ENCODE results near the gene ZNF516. TPM values are rescaled to one million over a fixed set of nuclear protein-coding genes. Genes with fewer than 3 reads are reported as not detected.

The ZNF516 gene
- total RNA-seq, 1 experiment from 2014 or later: 22.6 TPM

DNA sequence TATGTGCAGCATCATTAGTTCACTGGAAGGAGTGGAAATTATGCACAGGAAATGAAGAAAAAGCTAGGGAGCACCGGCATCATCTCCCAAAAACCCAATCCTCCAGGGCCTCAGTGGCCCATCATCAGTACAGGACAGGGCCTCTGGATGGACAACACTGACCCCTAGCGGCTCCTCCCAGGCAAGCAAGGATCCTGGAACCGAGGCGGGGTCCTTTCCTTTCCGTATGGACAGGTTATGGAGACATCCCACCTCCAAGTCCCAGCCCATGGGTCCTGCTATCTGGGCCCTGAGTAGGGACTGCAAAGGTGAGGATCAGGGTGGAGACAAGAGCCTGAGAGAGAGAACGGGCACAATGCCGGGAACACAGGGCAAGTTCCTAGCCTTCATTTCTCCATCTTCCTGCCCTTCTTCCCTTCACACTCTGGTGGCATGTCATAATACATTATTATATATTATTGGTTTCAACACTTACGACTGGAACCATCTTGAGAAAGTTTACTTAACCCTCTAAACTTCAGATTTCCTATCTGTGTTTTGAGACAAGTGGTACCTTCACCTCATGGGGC is 68.2 kb downstream of the ZNF516 start:
- no peak overlapping the region for H2AK5ac ChIP-seq (ENCODE audit: insufficient read length, low read length)
- H2AFZ ChIP-seq (ENCODE audit: low read length): no peak overlapping the region
- H4K91ac ChIP-seq (ENCODE audit: insufficient read length, low read depth, low read length): no peak overlapping the region
- H3K4ac ChIP-seq (ENCODE audit: low read depth, low read length): no peak overlapping the region
- H4K20me1 ChIP-seq (ENCODE audit: control insufficient read depth, insufficient read depth, insufficient read length): no peaks in the 10 kb centered on the region
- no peak overlapping the region for H2BK20ac ChIP-seq (ENCODE audit: low read depth, low read length, poor library complexity, severe bottlenecking)
- no peaks in the 10 kb centered on the region for H3K79me2 ChIP-seq (ENCODE audit: insufficient read depth, low read length)
- H2BK12ac ChIP-seq (ENCODE audit: insufficient read length, low read depth, low read length): no peak overlapping the region
- H3K79me1 ChIP-seq (ENCODE audit: insufficient read depth, low read depth, low read length, poor library complexity, severe bottlenecking): no peaks in the 10 kb centered on the region
- no peak overlapping the region for H3K14ac ChIP-seq (ENCODE audit: insufficient read depth, low read length)
- H4K5ac ChIP-seq (ENCODE audit: insufficient read length, low read depth, low read length): no peak overlapping the region
- H3K4me3 Mint-ChIP-seq: no peak overlapping the region
- H3K23me2 ChIP-seq (ENCODE audit: insufficient read length, low read depth, low read length, poor library complexity, severe bottlenecking): no peaks in the 10 kb centered on the region
- H4K8ac ChIP-seq (replicated peaks; ENCODE audit: insufficient read length, low read depth, low read length): no peak overlapping the region
- no peaks in the 10 kb centered on the region for H3K9me3 Mint-ChIP-seq
- H3K27ac ChIP-seq (ENCODE audit: insufficient read length, low read depth, low read length): no peak overlapping the region
- H3K4me1 Mint-ChIP-seq: peaks cover 38 to 41% of the 10 kb centered on the region in 2 experiments
- H3K9ac ChIP-seq (ENCODE audit: extremely low read depth, insufficient read length, low read length): no peak overlapping the region
- H3K27me3 ChIP-seq (ENCODE audit: insufficient read depth, low read length): no peaks in the 10 kb centered on the region
- H2BK120ac ChIP-seq (ENCODE audit: low read depth, low read length, poor library complexity, severe bottlenecking): no peak overlapping the region
- DNase-seq: peak; percentile 82
- no peak overlapping the region for H3K56ac ChIP-seq (ENCODE audit: insufficient read length, low read depth, low read length)
- H3K27ac Mint-ChIP-seq: no peak overlapping the region
- H2BK15ac ChIP-seq (ENCODE audit: low read depth, low read length): no peak overlapping the region
- no peaks in the 10 kb centered on the region for H3K27me3 Mint-ChIP-seq (ENCODE audit: low read depth)
- H3K4me1 ChIP-seq (ENCODE audit: insufficient read depth, low read length): peaks cover 6% of the 10 kb centered on the region; the same call in 1 of the 2 replicates
- no peak overlapping the region for H2BK5ac ChIP-seq (ENCODE audit: insufficient read length, low read length)
- TF ChIP-seq, protein P1, sequence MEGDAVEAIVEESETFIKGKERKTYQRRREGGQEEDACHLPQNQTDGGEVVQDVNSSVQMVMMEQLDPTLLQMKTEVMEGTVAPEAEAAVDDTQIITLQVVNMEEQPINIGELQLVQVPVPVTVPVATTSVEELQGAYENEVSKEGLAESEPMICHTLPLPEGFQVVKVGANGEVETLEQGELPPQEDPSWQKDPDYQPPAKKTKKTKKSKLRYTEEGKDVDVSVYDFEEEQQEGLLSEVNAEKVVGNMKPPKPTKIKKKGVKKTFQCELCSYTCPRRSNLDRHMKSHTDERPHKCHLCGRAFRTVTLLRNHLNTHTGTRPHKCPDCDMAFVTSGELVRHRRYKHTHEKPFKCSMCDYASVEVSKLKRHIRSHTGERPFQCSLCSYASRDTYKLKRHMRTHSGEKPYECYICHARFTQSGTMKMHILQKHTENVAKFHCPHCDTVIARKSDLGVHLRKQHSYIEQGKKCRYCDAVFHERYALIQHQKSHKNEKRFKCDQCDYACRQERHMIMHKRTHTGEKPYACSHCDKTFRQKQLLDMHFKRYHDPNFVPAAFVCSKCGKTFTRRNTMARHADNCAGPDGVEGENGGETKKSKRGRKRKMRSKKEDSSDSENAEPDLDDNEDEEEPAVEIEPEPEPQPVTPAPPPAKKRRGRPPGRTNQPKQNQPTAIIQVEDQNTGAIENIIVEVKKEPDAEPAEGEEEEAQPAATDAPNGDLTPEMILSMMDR (conservative IDR thresholded peaks at IDR 0.05): peak; percentile 94
- no peak overlapping the region for H3K23ac ChIP-seq (ENCODE audit: insufficient read length, low read depth, low read length)
- H3K18ac ChIP-seq (ENCODE audit: insufficient read length, low read depth, low read length): no peak overlapping the region
- no peaks in the 10 kb centered on the region for H3K36me3 Mint-ChIP-seq (ENCODE audit: insufficient read depth in 1 of 3, low read depth in 3 of 3)
- no peaks in the 10 kb centered on the region for H3K9me3 ChIP-seq (ENCODE audit: control insufficient read depth, low read depth, low read length)
- no peak overlapping the region for H3K4me2 ChIP-seq (ENCODE audit: insufficient read depth, insufficient read length, low read length)
- WGBS (ENCODE audit: extremely low coverage, insufficient read length, low lambda C conversion rate): no CpG with 5 or more reads among the region's 8 CpGs
- H3T11ph ChIP-seq (ENCODE audit: low read length): no peak overlapping the region

Measured in H9 (cell line).